GM23338 (cell line): Measurements from ENCODE around the gene TSPAN32. TPM values are rescaled to one million over a fixed set of nuclear protein-coding genes. Genes with fewer than 3 reads are reported as not detected.

Source experiments
- ATAC-seq: fragments of 200-7000 bp; cut with Tn5 transposase; 3 replicates; pipeline ENCODE4 v1.9.1; 2020
- DNase-seq: peaks from one replicate; pipeline ENCODE4 v3.0.0-alpha.2; 2015; ENCODE audit warnings: low spot score
- H2AFZ ChIP-seq: fragments of 200-600 bp; sonication (generic); 2 replicates; pipeline ENCODE4 v1.8.0; 2016; ENCODE audit warnings: antibody characterized with exemption, mild to moderate bottlenecking, moderate library complexity
- H3F3A ChIP-seq: fragments of 200-600 bp; sonication (generic); replicated peaks from 2 replicates; pipeline ENCODE4 v1.8.0; 2017; ENCODE audit warnings: antibody characterized with exemption, mixed run types, low read depth
- H3K27ac ChIP-seq: fragments of 200-600 bp; sonication (generic); 2 replicates; pipeline ENCODE4 v1.6.1; 2016; ENCODE audit warnings: low read depth
- H3K27me3 ChIP-seq: fragments of 200-600 bp; sonication (generic); 2 replicates; pipeline ENCODE4 v1.8.0; 2016; ENCODE audit warnings: mild to moderate bottlenecking, mixed run types, moderate library complexity; ENCODE audit not compliant: insufficient read depth
- H3K36me3 ChIP-seq: fragments of 200-600 bp; sonication (generic); 2 replicates; pipeline ENCODE4 v1.8.0; 2016; ENCODE audit warnings: mild to moderate bottlenecking; ENCODE audit not compliant: insufficient read depth
- H3K4me1 ChIP-seq: fragments of 200-600 bp; sonication (generic); 2 replicates; pipeline ENCODE4 v1.8.0; 2016; ENCODE audit warnings: mild to moderate bottlenecking, moderate library complexity; ENCODE audit not compliant: insufficient read depth
- H3K4me2 ChIP-seq: fragments of 200-600 bp; sonication (generic); 2 replicates; pipeline ENCODE4 v1.7.1; 2017; ENCODE audit warnings: mixed run types
- H3K4me3 ChIP-seq: fragments of 200-600 bp; sonication (generic); 2 replicates; pipeline ENCODE4 v1.6.1; 2016; ENCODE audit warnings: mixed run types
- H3K79me2 ChIP-seq: fragments of 200-600 bp; sonication (generic); replicated peaks from 2 replicates; pipeline ENCODE4 v1.8.0; 2017; ENCODE audit warnings: mild to moderate bottlenecking; ENCODE audit not compliant: insufficient read depth
- H3K9me2 ChIP-seq: fragments of 200-600 bp; sonication (generic); 2 replicates; pipeline ENCODE4 v1.8.0; 2017; ENCODE audit not compliant: insufficient read depth
- H4K20me1 ChIP-seq: fragments of 200-600 bp; sonication (generic); replicated peaks from 2 replicates; pipeline ENCODE4 v1.8.0; 2017; ENCODE audit warnings: mild to moderate bottlenecking; ENCODE audit not compliant: insufficient read depth
- H3K27ac Mint-ChIP-seq: 2 replicates; pipeline ENCODE4 v1.8.0; 2020; ENCODE audit warnings: inconsistent platforms, mild to moderate bottlenecking, moderate library complexity, mixed read lengths
- H3K27me3 Mint-ChIP-seq: 3 replicates; pipeline ENCODE4 v1.8.0; 2022; ENCODE audit warnings: low read depth, mild to moderate bottlenecking, moderate library complexity, mixed read lengths, inconsistent platforms; ENCODE audit not compliant: insufficient read depth, poor library complexity
- H3K36me3 Mint-ChIP-seq: 3 replicates; pipeline ENCODE4 v1.8.0; 2021; ENCODE audit warnings: low read depth, mild to moderate bottlenecking, inconsistent platforms, moderate library complexity, mixed read lengths
- H3K4me1 Mint-ChIP-seq: 3 replicates; pipeline ENCODE4 v1.8.0; 2020; ENCODE audit warnings: mild to moderate bottlenecking, inconsistent platforms, mixed read lengths
- H3K4me3 Mint-ChIP-seq: 3 replicates; pipeline ENCODE4 v1.8.0; 2021; ENCODE audit warnings: moderate library complexity, mild to moderate bottlenecking, inconsistent platforms, mixed read lengths
- H3K9me3 Mint-ChIP-seq: 3 replicates; pipeline ENCODE4 v1.8.0; 2020; ENCODE audit warnings: moderate library complexity, mild to moderate bottlenecking, inconsistent platforms, mixed read lengths
- CREB1 ChIP-seq: fragments of 250-450 bp; sonication (Bioruptor Pico); IDR thresholded peaks from 2 replicates; pipeline ENCODE4 v1.5.0; 2020; ENCODE audit warnings: low read depth, mild to moderate bottlenecking, moderate library complexity
- EZH2phosphoT487 ChIP-seq: fragments of 200-600 bp; sonication (generic); IDR thresholded peaks from one replicate; pipeline ENCODE4 v1.8.1; 2018; ENCODE audit warnings: antibody characterized with exemption; ENCODE audit not compliant: unreplicated experiment
- JUNB ChIP-seq: IDR thresholded peaks from one replicate; pipeline ENCODE4 v1.6.1; 2016; ENCODE audit warnings: antibody characterized with exemption; ENCODE audit not compliant: unreplicated experiment
- NANOG ChIP-seq: IDR thresholded peaks from 2 replicates; pipeline ENCODE4 v1.6.1; 2016; ENCODE audit warnings: antibody characterized with exemption, borderline replicate concordance
- POLR2AphosphoS5 ChIP-seq: IDR thresholded peaks from 2 replicates; pipeline ENCODE4 v1.6.1; 2016; ENCODE audit warnings: antibody characterized with exemption, low read depth
- STAT1 ChIP-seq: IDR thresholded peaks from one replicate; pipeline ENCODE4 v1.6.1; 2016; ENCODE audit warnings: antibody characterized with exemption; ENCODE audit not compliant: unreplicated experiment
- ZNF114 ChIP-seq: fragments of 250-450 bp; sonication (Bioruptor Pico); IDR thresholded peaks from 2 replicates; pipeline ENCODE4 v1.5.0; 2020; ENCODE audit warnings: mild to moderate bottlenecking, moderate library complexity
- ZNF331 ChIP-seq: fragments of 250-450 bp; sonication (Bioruptor Pico); IDR thresholded peaks from 2 replicates; pipeline ENCODE4 v1.5.0; 2020; ENCODE audit warnings: low read depth, mild to moderate bottlenecking, moderate library complexity
- polyA plus RNA-seq: library from polyadenylated mRNA; unstranded; fragments of >200 nt; fragmentation: Nextera tagmentation; extraction: Ambion mirVana; gene quantifications from 2 replicates; pipeline ENCODE4 v1.2.1, GENCODE V29; 2016
- total RNA-seq: library from RNA; depleted of rRNA; stranded (reverse); fragments of >200 nt; shearing (Covaris generic); gene quantifications from 2 replicates; pipeline ENCODE4 v1.2.3, GENCODE V29; 2014
- TF ChIP-seq, protein P1 (sequence below): IDR thresholded peaks from one replicate; pipeline ENCODE4 v1.6.1; 2018; ENCODE audit warnings: antibody characterized with exemption; ENCODE audit not compliant: unreplicated experiment
- TF ChIP-seq, protein P2 (sequence below): IDR thresholded peaks from 2 replicates; pipeline ENCODE4 v1.6.1; 2016; ENCODE audit warnings: antibody characterized with exemption
- TF ChIP-seq, protein P3 (sequence below): fragments of 250-450 bp; sonication (Bioruptor Pico); IDR thresholded peaks from 2 replicates; pipeline ENCODE4 v1.5.0; 2020; ENCODE audit warnings: mild to moderate bottlenecking, moderate library complexity

The TSPAN32 gene
- total and polyA plus RNA-seq, 2 experiments from 2014 or later = not detected

DNA sequence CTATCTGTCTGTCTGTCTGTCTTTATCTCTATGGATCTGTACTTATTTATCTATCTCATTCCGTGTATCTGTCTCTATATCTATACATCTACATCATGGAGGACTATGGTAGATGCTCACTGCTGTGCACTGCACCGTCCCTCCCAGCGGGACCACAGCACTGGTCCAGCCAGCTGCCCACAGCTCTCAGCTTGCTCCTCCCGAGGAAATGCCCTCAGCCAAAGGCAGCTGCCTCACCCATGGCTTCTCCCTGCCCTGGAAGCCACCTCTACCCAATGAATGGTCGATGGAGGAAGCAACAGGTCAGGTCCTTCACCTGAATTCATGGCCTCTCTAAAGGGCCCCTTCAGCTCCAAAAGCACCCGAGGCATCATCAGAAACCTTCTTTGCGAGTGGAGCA is 60.6 kb downstream of the TSPAN32 start:
- Histone ChIP-seq H3K27me3 (no peaks in the 10 kb centered on the region), H3K27ac (no peak overlapping the region), H3K9me2 (no peaks in the 10 kb centered on the region), H3K36me3 (no peaks in the 10 kb centered on the region), H3K79me2 (no peaks in the 10 kb centered on the region), H3K4me1 (no peaks in the 10 kb centered on the region), H4K20me1 (no peaks in the 10 kb centered on the region), H3K4me2 (no peak overlapping the region), H3F3A (no peaks in the 10 kb centered on the region), H2AFZ (no peak overlapping the region), H3K4me3 (no peak overlapping the region)
- Mint-ChIP-seq H3K4me3 (no peak overlapping the region), H3K27ac (no peak overlapping the region), H3K36me3 (no peaks in the 10 kb centered on the region; the same call in 2 of the 3 replicates), H3K27me3 (peaks cover 4% of the 10 kb centered on the region), H3K4me1 (no peaks in the 10 kb centered on the region), H3K9me3 (no peaks in the 10 kb centered on the region; the same call in 2 of the 3 replicates)
- TF ChIP-seq STAT1 (no peak), POLR2AphosphoS5 (no peak), JUNB (no peak), CREB1 (CRISPR knock-in tag) (no peak), EZH2phosphoT487 (no peak), ZNF114 (CRISPR knock-in tag) (no peak)
- TF ChIP-seq, protein P1, sequence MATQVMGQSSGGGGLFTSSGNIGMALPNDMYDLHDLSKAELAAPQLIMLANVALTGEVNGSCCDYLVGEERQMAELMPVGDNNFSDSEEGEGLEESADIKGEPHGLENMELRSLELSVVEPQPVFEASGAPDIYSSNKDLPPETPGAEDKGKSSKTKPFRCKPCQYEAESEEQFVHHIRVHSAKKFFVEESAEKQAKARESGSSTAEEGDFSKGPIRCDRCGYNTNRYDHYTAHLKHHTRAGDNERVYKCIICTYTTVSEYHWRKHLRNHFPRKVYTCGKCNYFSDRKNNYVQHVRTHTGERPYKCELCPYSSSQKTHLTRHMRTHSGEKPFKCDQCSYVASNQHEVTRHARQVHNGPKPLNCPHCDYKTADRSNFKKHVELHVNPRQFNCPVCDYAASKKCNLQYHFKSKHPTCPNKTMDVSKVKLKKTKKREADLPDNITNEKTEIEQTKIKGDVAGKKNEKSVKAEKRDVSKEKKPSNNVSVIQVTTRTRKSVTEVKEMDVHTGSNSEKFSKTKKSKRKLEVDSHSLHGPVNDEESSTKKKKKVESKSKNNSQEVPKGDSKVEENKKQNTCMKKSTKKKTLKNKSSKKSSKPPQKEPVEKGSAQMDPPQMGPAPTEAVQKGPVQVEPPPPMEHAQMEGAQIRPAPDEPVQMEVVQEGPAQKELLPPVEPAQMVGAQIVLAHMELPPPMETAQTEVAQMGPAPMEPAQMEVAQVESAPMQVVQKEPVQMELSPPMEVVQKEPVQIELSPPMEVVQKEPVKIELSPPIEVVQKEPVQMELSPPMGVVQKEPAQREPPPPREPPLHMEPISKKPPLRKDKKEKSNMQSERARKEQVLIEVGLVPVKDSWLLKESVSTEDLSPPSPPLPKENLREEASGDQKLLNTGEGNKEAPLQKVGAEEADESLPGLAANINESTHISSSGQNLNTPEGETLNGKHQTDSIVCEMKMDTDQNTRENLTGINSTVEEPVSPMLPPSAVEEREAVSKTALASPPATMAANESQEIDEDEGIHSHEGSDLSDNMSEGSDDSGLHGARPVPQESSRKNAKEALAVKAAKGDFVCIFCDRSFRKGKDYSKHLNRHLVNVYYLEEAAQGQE = no peak
- DNase-seq = no peak
- no peak for ATAC-seq

DNA sequence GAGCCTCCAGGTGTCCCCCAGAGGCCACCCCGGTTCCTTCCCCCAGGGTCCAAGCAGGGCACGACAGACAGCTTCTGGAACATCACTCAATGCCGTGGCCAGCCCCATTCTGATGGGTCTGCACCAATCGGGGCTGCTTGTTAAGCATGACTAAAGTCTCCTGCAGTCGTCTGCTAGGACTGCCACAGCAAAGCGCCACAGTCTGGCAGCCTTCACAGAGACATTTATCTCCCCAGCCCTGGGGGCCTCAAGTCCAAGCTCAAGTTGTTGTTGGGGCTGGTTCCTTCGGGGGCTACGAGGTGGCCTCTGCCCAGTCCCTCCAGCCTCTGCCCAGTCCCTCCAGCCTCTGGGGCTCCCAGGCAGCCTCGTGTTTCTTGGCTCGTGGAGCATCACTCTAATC is 61.3 kb downstream of the TSPAN32 start:
- no peak overlapping the region for H3K4me3 ChIP-seq
- no peak for DNase-seq
- no peak; the same call in 1 of the 3 replicates for ATAC-seq
- no peak overlapping the region for H3K27ac ChIP-seq
- H3K36me3 ChIP-seq = no peaks in the 10 kb centered on the region
- no peak overlapping the region for H3K4me3 Mint-ChIP-seq
- no peaks in the 10 kb centered on the region for H3F3A ChIP-seq
- H3K27me3 Mint-ChIP-seq = peaks cover 4% of the 10 kb centered on the region
- no peaks in the 10 kb centered on the region for H3K27me3 ChIP-seq
- H3K9me3 Mint-ChIP-seq = no peaks in the 10 kb centered on the region; the same call in 2 of the 3 replicates
- H3K4me2 ChIP-seq = no peak overlapping the region
- H3K4me1 Mint-ChIP-seq = no peaks in the 10 kb centered on the region
- H3K4me1 ChIP-seq = no peaks in the 10 kb centered on the region
- H4K20me1 ChIP-seq = no peaks in the 10 kb centered on the region
- H2AFZ ChIP-seq = no peak overlapping the region
- H3K79me2 ChIP-seq = no peaks in the 10 kb centered on the region
- no peaks in the 10 kb centered on the region for H3K9me2 ChIP-seq
- H3K36me3 Mint-ChIP-seq = no peaks in the 10 kb centered on the region; the same call in 2 of the 3 replicates
- H3K27ac Mint-ChIP-seq = no peak overlapping the region
- no peak for TF ChIP-seq NANOG
- no peak for TF ChIP-seq JUNB
- no peak for TF ChIP-seq ZNF114 (CRISPR knock-in tag)
- TF ChIP-seq, protein P2, sequence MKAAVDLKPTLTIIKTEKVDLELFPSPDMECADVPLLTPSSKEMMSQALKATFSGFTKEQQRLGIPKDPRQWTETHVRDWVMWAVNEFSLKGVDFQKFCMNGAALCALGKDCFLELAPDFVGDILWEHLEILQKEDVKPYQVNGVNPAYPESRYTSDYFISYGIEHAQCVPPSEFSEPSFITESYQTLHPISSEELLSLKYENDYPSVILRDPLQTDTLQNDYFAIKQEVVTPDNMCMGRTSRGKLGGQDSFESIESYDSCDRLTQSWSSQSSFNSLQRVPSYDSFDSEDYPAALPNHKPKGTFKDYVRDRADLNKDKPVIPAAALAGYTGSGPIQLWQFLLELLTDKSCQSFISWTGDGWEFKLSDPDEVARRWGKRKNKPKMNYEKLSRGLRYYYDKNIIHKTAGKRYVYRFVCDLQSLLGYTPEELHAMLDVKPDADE = no peak
- no peak for TF ChIP-seq STAT1
- TF ChIP-seq ZNF331 (CRISPR knock-in tag) = no peak
- TF ChIP-seq POLR2AphosphoS5 = no peak
- TF ChIP-seq, protein P3, sequence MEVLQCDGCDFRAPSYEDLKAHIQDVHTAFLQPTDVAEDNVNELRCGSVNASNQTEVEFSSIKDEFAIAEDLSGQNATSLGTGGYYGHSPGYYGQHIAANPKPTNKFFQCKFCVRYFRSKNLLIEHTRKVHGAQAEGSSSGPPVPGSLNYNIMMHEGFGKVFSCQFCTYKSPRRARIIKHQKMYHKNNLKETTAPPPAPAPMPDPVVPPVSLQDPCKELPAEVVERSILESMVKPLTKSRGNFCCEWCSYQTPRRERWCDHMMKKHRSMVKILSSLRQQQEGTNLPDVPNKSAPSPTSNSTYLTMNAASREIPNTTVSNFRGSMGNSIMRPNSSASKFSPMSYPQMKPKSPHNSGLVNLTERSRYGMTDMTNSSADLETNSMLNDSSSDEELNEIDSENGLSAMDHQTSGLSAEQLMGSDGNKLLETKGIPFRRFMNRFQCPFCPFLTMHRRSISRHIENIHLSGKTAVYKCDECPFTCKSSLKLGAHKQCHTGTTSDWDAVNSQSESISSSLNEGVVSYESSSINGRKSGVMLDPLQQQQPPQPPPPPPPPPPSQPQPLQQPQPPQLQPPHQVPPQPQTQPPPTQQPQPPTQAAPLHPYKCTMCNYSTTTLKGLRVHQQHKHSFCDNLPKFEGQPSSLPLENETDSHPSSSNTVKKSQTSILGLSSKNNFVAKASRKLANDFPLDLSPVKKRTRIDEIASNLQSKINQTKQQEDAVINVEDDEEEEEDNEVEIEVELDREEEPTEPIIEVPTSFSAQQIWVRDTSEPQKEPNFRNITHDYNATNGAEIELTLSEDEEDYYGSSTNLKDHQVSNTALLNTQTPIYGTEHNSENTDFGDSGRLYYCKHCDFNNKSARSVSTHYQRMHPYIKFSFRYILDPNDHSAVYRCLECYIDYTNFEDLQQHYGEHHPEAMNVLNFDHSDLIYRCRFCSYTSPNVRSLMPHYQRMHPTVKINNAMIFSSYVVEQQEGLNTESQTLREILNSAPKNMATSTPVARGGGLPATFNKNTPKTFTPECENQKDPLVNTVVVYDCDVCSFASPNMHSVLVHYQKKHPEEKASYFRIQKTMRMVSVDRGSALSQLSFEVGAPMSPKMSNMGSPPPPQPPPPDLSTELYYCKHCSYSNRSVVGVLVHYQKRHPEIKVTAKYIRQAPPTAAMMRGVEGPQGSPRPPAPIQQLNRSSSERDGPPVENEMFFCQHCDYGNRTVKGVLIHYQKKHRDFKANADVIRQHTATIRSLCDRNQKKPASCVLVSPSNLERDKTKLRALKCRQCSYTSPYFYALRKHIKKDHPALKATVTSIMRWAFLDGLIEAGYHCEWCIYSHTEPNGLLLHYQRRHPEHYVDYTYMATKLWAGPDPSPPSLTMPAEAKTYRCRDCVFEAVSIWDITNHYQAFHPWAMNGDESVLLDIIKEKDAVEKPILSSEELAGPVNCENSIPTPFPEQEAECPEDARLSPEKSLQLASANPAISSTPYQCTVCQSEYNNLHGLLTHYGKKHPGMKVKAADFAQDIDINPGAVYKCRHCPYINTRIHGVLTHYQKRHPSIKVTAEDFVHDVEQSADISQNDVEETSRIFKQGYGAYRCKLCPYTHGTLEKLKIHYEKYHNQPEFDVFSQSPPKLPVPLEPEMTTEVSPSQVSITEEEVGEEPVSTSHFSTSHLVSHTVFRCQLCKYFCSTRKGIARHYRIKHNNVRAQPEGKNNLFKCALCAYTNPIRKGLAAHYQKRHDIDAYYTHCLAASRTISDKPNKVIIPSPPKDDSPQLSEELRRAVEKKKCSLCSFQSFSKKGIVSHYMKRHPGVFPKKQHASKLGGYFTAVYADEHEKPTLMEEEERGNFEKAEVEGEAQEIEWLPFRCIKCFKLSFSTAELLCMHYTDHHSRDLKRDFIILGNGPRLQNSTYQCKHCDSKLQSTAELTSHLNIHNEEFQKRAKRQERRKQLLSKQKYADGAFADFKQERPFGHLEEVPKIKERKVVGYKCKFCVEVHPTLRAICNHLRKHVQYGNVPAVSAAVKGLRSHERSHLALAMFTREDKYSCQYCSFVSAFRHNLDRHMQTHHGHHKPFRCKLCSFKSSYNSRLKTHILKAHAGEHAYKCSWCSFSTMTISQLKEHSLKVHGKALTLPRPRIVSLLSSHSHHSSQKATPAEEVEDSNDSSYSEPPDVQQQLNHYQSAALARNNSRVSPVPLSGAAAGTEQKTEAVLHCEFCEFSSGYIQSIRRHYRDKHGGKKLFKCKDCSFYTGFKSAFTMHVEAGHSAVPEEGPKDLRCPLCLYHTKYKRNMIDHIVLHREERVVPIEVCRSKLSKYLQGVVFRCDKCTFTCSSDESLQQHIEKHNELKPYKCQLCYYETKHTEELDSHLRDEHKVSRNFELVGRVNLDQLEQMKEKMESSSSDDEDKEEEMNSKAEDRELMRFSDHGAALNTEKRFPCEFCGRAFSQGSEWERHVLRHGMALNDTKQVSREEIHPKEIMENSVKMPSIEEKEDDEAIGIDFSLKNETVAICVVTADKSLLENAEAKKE (CRISPR knock-in tag) = no peak
